ENCODE data around the gene TFDP1.

The TFDP1 gene, protein sequence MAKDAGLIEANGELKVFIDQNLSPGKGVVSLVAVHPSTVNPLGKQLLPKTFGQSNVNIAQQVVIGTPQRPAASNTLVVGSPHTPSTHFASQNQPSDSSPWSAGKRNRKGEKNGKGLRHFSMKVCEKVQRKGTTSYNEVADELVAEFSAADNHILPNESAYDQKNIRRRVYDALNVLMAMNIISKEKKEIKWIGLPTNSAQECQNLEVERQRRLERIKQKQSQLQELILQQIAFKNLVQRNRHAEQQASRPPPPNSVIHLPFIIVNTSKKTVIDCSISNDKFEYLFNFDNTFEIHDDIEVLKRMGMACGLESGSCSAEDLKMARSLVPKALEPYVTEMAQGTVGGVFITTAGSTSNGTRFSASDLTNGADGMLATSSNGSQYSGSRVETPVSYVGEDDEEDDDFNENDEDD

DNA sequence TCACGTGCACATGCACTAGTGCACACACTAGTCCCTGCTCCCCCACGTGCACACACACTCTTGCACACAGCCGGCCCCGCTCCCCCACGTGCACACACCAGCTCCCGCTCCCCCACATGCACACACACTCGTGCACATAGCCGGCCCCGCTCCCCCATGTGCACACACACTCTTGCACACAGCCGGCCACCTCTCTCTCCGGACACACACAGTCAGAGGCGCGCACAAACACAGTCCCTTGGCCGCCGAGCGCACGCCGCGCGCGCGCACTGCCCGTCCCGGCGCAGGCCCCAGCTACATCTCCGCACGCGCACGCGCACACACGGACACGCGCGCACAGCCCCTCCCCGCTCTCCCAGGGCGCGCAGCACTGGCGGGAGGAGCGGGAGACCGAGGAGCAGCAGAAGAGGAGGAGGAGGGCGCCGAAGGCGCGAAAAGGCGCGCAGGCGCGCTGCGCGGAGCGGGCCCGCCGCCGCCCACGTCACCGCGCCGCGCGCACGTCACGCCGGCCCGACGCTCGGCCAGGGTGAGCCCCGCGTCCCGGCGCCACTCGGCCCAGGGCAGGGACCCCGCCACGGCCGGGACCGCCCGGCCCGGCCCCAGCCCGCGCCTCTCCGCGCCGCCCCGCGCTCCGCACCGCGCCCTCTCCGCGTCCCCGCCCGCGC, at the start of gene TFDP1:
Gene TFDP1 (plus strand): TSS at position 549 of the 665 bp plus-strand sequence. CDS start 1,085 bp downstream, outside the sequence.
- peak; percentile 74 for DNase-seq

DNA sequence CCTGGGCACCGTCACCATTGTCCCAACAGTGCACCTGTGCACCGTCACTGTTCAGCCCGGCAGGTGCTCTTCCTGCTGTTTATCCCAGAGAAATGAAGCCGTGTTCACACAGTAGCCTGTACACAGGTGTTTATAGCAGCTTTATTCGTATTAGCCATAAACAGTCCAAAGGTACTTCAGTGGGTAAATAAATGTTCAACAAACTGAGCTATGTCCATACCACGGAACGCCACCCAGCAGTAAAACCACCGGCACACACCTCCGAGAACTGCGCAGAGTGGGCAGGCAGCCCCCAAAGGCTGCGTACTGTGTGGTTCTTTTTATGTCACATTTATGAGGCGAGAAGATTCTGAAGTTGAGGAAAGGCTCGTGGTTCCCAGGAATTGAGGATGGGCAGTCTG, 49.2 kb upstream of the TFDP1 start:
- peak; percentile 40 for DNase-seq

DNA sequence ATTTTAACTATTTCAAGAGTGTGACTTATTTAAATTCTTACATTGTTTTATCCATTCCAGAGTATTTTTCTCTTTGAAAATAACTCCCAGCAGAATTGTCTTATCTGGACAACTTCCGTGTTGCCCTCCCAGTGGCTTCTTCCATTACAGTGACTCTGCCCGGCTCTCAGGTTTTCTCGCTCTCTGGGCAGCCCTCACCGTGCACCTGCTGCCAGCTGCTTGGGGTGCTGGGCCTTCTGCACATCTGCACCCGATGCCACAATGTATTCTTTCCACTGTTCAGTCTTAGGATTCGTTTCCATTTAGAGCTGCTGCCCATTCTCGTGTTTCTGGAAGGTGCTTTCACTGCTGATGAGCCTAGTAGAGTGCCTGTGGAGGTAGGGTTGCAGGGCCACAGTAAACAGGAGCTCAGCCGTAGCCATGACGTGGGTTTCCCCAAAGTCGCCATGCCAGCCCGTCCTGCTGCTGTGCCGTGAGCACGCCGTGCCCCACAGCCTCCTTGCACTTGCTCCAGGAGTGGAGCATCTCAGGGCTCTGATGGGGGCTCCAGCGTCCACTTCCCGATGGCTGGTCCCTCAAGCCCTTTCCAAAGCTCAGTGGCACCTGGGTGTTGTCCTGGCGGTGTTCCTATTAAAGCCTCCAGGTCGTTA, 48.0 kb upstream of the TFDP1 start:
- no peak for DNase-seq

DNA sequence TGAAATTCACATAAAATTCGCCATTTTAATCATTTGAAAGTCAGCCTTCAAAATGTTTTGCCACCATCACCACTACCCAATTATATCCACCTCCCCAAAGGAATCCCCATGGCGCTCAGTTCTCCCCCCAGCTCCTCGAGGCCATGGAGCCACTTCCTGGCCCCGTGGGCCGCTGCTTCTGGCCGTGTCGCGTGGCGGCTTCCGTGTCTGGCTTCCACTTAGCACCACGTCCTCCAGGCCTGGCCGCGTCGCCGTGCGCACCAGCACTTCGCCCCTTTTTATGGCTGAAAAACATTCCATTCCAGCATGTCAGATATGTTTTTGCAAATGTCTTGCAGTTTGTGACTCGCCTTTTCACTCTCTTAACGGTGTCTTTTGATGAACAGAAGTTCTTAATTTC, 47.3 kb upstream of the TFDP1 start:
- DNase-seq: no peak

DNA sequence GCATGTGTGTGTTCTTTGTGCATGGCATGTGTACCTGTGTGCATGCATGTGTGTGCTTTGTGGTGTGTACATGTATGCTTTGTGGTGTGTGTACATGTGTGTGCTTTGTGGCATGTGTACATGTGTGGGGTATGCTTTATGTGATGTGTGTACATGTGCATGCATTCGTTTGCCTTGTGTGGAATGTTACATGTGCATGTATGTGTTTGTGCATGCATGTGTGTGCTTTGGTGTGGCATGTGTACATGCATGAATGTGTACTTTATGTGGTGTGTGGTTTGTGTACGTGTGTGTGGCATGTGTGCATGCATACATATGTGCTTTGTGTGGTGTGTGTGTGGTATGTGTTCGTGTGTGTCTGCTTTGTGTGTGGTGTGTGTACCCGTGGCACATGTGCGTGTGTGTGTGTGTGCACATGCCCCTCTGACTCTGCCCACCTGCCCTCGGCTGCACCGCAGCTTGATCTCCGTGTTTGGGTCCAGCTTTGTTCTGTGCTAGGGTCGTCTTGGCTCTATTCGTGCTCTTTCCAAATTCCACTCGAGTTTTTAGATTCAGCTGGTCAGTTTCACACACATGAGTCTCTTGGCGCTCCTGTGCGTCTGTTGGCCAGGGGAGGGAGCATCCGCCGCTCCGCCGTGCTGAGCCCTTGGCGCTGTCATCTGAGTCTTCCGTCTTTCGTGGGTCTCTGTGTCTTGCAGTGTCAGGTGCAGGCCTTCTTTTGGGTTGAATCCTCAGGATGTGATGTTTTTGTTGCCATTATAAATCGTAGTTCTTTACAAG, 46.5 kb upstream of the TFDP1 start:
- no peak for DNase-seq

DNA sequence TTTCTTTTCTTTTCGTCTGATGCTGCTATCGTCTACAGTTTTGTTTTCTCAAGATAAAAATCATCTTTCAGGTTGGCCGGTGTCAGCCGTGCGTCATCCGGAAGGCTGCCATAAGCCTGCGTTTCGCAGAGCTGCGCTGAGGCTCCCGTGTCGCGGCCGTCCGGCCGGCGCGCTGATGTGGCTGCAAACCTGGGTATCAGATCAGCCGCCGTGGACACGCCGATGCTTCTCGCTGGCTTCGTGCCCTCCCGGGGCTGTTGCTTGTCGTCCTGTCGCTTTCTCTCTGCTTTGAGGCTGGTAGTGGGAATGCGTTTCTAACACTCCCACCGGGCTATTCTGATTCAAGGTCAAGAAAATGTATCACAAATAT, 45.9 kb upstream of the TFDP1 start:
- no peak for DNase-seq

DNA sequence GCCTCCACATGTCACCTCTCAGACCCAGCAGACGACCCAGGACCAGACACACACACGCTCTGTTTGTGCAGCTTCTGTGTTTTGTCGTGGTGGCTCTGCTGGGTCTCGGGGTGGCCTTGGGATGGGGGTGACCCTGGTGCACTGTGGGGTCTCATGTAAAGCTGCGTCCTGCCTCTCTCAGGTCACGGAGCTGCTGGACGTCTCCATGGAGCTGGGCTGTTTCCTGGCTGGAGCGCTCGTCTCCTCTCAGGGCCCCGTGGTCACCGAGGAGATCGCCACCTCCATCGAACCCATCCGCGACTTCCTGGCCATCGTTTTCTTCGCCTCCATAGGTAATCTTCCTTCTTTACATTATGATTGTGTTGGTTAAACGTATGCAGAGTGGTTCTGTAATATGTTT, 45.4 kb upstream of the TFDP1 start:
- DNase-seq: no peak

DNA sequence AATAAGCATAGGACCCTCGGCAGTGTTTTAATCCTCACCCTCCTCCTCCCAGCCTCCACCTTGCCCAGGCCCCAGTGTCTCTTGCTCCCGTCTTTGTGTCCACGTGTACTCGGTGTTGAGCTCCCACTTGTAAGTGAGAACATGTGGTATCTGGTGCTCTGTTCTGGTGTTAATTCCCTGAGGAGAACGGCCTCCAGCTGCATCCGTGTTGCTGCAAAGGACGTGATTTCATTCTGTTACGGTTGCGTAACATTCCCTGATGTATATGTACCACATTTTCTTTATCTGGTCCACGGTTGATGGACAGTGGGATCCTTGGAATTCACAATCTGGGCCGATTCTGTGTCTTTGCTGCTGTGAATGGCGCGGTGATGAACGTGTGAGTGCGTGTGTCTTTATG, 44.7 kb upstream of the TFDP1 start:
- no peak for DNase-seq

DNA sequence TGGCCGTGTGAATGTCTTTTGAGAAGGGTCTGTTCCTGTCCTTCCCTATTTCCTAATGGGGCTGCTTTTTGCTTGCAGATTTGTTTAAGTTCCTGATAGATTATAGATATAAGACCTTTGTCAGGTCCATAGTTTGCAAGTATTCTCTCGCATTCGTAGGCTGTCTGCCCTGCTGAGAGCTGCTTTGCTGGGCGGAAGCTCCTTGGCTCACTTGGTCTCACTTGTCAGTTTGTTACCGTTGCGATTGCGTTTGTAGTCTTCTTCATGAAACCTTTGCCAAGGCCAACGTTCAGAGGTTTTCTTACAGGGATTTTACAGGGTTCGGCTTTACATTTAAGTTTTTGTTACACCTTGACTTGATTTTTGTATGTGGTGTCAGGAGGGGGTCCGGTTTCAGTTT, 44.0 kb upstream of the TFDP1 start:
- DNase-seq: no peak

DNA sequence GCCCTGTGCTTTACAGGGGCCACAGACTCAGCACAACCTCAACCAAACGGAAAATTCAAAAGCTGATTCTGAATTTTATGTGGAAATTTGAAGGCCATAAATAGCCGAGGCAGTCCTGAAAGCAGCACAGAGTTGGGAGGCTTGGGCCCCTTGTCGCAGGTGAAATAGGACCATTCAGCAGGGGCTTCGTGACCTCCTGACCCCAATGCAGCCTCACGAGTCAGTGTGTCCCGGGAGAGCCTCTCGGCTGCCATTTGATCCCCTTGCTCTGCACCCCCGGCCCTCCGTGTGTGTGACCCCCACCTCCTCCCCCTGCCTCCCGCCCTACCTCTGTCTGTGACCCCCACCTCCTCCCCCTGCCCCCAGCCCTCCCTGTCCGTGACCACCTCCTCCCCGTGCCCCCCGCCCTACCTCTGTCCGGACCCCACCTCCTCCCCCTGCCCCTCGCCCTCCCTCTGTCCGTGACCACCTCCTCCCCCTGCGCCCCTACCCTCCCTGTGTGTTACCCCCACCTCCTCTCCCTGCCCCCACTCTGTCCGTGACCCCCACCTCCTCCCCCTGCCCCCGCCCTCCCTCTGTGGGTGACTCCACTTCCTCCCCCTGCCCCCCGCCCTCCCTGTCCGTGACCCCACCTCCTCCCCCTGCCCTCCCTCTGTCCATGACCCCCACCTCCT, 41.7 kb upstream of the TFDP1 start:
- DNase-seq: no peak

DNA sequence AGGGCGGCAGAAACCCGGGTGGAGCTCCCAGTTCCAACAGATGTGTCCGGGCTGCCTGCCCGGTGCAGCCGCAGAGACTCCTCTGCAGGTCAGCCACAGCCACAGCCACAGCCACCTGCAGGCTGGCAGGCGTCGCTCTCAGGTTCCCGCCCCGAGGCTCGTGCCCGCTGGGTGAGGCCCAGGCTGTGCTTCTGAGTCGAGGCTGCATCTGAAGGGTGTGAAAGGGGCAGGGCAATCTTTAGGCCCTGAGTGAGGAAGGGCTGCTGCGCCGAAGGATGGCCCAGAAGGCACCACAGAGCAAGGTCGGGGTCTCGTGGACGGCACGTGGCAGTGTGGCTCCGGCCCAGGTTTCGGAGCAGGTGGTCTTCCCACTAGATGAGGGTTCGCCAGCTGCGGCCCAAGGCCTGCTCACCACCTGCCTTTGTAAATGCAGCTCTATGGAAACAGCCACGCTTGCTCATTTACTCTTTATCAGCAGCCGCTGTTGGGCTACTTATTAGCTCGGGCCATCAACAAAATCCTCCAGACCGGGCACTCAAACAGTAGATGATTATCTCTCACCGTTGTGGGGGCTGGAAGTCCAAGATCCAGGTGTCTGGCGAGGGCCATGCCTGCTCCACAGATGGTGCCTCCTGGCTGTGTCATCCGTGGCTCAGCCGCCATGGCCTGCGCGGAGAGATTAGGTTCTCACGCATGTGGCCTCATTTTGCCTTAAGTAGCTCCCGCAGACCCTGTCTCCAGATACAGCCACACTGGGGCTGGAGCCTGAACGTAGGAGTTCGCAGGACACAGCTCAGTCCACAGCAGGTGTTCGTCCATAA, 40.3 kb upstream of the TFDP1 start:
- no peak for DNase-seq

DNA sequence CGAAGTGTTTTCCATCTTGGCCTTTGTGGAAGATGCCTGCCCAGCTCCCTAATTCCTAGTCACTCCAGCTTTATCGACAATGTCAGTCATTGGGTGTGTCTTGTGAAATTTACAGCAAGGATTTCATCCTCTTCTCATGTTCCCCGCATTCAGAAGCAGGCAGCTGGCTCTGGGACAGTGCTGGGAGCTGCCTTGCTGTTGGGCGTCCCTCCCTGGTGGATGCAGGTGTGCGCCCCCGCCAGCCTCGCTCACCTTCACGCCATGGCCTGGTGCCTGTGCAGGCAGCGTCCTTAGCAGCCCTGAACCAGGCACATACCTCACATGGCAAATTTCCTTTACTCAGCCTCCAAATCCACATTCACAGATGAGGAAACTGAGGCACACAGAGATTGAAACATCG, 39.7 kb upstream of the TFDP1 start:
- DNase-seq: no peak

DNA sequence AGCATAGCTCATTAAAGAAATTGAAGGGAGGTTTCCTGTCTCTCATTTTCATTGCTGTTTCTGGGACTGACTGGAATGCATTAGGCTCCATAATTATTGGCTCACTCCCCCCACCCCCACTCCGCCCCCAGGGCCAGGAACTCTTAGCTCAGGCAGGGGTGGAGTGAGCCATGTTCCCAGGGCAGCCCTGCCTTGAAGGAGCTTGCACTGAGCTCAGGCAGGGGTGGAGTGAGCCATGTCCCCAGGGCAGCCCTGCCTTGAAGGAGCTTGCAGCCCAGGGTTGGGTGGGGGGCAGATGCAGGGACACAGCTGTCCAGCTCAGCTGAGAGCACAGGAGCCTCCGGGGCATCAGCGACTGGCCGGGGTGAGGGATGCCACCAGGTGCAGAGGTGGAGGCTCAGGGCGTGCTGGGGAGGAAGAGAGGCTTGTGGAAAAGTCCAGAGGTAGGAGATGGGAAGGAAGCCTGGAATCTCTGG, 39.1 kb upstream of the TFDP1 start:
- DNase-seq: no peak

DNA sequence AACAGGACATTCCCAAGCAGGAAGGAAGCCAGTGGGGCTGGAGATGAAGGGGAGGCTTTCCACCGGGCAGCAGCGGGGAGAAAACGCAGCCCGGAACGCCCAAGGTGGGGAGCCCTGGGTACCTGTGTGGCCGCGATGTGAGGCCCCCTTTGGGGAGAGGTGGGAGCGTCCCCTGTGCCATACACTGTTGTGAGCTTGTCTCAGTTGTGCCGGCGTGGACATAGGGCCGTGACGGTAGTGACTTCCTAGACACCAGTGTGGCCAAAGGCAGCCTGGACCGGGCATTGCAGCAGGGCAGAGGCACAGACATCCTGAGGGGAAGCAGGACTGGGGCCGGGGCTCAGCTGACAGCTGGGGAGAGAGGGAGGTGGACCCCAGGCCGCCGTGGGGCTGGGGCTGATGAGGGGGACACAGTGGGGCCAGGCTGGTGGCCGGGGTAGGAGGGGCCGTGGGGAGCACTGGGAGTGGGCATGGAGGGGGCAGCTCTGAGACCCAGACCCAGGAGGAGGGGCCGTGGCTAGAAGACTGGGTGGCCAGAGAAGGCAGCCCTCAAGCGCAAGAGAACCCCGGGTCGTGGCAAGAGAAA, 38.5 kb upstream of the TFDP1 start:
- DNase-seq: no peak

DNA sequence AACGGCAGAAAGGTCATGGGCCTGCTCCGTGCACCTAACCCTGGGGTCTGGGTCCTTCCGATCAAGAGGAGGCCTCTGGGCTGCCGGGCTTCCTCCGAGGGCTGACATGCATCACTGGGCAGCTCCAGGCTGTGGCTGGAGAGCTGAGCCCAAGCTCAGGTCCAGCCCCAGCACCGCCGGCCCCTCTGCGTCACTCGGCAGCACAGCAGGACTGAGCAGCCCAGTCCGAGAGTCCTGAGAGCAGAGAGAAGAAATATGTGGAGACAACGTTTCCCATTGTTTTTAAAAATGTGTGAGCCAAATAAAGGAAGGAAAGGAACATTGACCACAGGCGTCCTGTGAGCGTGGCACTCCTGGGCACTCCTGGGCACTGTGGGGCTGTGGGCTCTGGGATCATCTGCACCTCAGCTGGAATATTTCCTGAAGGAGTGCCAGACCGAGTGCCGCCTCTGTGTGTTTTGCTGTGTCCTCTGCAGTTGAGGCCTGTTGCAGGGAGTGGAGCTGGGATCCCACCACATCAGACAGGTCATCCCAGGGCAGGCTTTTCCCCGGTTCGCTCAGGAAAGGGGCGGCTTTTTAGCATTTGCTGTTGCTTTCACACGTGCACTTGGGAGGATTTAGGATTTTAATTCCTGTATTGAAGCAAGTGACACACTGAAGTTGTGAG, 37.8 kb upstream of the TFDP1 start:
- DNase-seq: no peak

DNA sequence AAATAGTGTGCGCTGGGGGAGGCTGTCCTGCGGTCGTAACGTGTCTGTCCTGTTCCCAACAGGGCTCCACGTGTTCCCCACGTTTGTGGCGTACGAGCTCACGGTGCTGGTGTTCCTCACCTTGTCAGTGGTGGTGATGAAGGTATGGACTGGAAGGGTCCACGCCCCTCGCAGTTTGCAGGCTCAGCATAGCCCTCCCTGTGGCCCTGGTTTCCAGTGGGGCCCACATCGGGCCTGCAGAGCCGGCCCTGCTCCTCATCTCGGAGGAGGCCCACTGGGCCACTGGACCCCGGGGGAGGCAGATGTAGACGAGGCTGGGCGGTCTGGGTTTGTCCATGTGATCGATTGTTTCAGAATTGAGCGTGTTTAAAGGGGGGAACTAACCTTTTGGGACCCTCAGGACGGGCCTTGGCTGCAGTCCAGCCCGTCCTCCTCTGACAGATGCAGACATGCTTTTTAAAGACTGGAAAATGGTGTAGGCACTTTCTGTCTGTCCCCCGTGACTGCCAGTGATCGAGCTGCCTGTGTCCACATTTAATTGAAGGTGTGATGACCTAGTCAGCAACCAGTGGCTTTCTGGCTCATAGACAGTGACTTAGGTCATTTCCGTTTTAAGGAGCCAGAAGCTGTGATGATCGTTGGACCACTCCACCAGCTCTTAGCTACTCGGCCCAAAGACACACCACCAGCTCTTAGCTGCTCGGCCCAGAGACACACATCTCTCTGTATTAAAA, 37.1 kb upstream of the TFDP1 start:
- DNase-seq: no peak

DNA sequence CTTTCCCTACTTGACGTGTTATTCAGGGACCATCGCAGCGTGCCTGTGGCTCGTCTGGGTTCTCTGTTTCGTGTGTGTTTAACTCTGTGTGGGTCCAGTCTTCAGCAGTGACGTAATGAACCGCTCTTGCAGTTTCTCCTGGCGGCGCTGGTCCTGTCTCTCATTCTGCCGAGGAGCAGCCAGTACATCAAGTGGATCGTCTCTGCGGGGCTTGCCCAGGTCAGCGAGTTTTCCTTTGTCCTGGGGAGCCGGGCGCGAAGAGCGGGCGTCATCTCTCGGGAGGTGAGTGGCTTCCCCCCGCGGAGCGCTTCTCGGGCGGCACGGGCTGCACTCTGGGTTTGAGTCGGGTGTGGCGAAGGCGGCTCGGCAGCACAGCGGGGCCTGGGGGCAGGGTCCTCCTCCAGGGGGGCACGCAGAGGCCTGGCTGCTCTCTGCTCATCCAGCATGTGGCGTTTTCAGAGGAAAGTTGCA, 36.3 kb upstream of the TFDP1 start:
- no peak for DNase-seq

DNA sequence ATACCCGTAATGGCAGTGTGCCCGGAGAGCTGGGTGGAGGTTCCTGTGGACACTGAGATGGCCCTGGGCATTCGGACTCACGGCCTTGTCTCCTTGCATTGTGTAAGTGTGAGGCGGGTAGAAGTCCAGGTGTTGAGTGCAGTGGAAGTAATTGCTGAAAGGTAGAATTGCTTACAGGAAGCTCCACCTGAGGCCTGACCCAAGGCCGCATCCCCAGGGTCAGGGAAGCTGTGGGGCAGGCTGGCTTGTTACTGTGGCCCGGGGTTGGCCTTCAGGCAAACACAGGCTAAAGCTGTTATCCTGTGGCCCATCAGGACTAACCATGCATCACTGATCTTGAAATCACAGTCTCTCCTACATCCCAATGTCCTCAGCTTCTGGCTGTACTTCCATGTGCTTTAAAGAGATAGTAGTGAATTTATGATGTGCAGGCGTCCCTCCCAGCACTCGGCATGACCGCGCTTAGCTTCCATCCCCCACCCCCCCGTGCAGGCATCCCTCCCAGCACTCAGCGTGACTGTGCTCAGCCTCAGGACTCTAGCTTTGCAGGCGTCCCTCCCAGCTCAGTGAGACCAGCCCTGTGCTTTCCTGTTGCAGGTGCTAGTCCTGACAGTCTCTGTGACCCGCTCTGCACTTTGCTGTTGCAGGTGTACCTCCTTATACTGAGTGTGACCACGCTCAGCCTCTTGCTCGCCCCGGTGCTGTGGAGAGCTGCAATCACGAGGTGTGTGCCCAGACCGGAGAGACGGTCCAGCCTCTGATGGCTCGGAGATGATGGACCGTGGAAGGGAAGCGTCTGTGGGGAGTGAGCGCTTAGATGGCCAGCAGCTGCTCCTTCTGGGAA, 35.6 kb upstream of the TFDP1 start:
- no peak for DNase-seq

DNA sequence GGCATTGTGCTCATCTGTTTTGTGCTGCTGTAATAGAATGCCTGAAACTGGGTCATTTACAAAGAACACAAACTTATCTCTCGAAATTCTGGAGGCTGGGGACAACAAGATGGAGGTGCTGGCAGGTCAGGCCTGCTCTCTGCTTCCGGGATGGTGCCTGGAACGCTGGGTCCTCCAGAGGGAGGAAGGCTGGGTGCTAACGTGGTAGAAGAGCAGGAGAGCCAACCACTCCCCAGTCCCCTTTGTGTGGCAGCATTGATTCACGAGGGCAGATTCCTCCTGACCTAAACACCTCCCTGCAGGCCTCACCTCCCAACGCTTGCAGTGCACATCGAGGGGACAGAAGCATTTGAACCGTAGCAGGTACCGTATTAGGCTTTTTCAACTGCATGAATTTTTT, 34.1 kb upstream of the TFDP1 start:
- DNase-seq: no peak

All from NCI-H748 treated with DMSO at 0.1 percent for 48 hours (cell line).